Measurements from ENCODE around the gene RAVER1.

GRCh38 chr19:10372690-10373089 is 39.4 kb upstream of the RAVER1 start:
- TF ChIP-seq CTCF (IDR thresholded peaks at IDR 0.05; ENCODE audit: low read depth, low read length) (peak; percentile 71), POLR2A (IDR thresholded peaks at IDR 0.05; ENCODE audit: extremely low read depth, insufficient read length) (no peak), MAX (IDR thresholded peaks at IDR 0.05; ENCODE audit: low read depth, low read length) (peak; percentile 92)

All from NB4 (cell line).